HEK293T (cell line): ENCODE results near the gene DNPEP.

Experiments used
- CTCF ChIA-PET: fragments of 350-600 bp; formaldehyde crosslinking; extraction: SDS; loops from one replicate; lab custom pipeline; 2021; ENCODE audit warnings: antibody characterized with exemption, inconsistent platforms; lab: Yijun Ruan, JAX
- POLR2A ChIA-PET: fragments of 350-600 bp; formaldehyde crosslinking; extraction: SDS; loops from one replicate; lab custom pipeline; 2020; ENCODE audit warnings: antibody characterized with exemption, inconsistent platforms; lab: Yijun Ruan, JAX
- DNase-seq: peaks from one replicate; pipeline ENCODE4 v3.0.0; 2012; ENCODE audit warnings: mixed read lengths; ENCODE audit errors: extremely low spot score
- ARNT ChIP-seq: fragments of 450-650 bp; IDR thresholded peaks from 2 replicates; pipeline ENCODE4 v1.6.1; 2017; ENCODE audit warnings: mild to moderate bottlenecking
- BHLHE40 ChIP-seq: fragments of 450-650 bp; IDR thresholded peaks from 2 replicates; pipeline ENCODE4 v1.6.1; 2016; ENCODE audit warnings: mild to moderate bottlenecking, moderate library complexity, borderline replicate concordance
- CTBP1 ChIP-seq: fragments of 450-650 bp; IDR thresholded peaks from 2 replicates; pipeline ENCODE4 v1.6.1; 2016; ENCODE audit warnings: borderline replicate concordance
- ELF4 ChIP-seq: fragments of 450-650 bp; IDR thresholded peaks from 2 replicates; pipeline ENCODE4 v1.6.1; 2017; ENCODE audit warnings: antibody characterized with exemption
- FOXA1 ChIP-seq: fragments of 450-650 bp; IDR thresholded peaks from 2 replicates; pipeline ENCODE4 v1.6.1; 2016; ENCODE audit warnings: mild to moderate bottlenecking
- FOXK2 ChIP-seq: fragments of 450-650 bp; IDR thresholded peaks from 2 replicates; pipeline ENCODE4 v1.6.1; 2016; ENCODE audit warnings: mild to moderate bottlenecking
- FOXM1 ChIP-seq: fragments of 450-650 bp; IDR thresholded peaks from 2 replicates; pipeline ENCODE4 v1.6.1; 2017; ENCODE audit warnings: mild to moderate bottlenecking, borderline replicate concordance
- HDGF ChIP-seq: fragments of 450-650 bp; IDR thresholded peaks from 2 replicates; pipeline ENCODE4 v1.6.1; 2017; ENCODE audit warnings: antibody characterized with exemption, borderline replicate concordance
- L3MBTL2 ChIP-seq: fragments of 450-650 bp; conservative IDR thresholded peaks from 2 replicates; pipeline ENCODE4 v1.6.1; 2016; ENCODE audit warnings: mild to moderate bottlenecking
- LEF1 ChIP-seq: fragments of 450-650 bp; IDR thresholded peaks from 2 replicates; pipeline ENCODE4 v1.6.1; 2017; ENCODE audit warnings: mild to moderate bottlenecking, borderline replicate concordance
- NFRKB ChIP-seq: fragments of 450-650 bp; IDR thresholded peaks from 2 replicates; pipeline ENCODE4 v1.6.1; 2016; ENCODE audit warnings: mild to moderate bottlenecking, moderate library complexity
- SP1 ChIP-seq: fragments of 450-650 bp; IDR thresholded peaks from 2 replicates; pipeline ENCODE4 v1.6.1; 2017
- SUZ12 ChIP-seq: fragments of 450-650 bp; IDR thresholded peaks from 2 replicates; pipeline ENCODE4 v1.6.1; 2016; ENCODE audit warnings: mild to moderate bottlenecking
- TARDBP ChIP-seq: fragments of 450-650 bp; IDR thresholded peaks from 2 replicates; pipeline ENCODE4 v1.6.1; 2016
- ZNF384 ChIP-seq: fragments of 450-650 bp; IDR thresholded peaks from 2 replicates; pipeline ENCODE4 v1.6.1; 2016
- TF ChIP-seq, protein P1 (sequence below): fragments of 450-650 bp; IDR thresholded peaks from 2 replicates; pipeline ENCODE4 v1.6.1; 2016

DNPEP gene

GRCh38 chr2:219387306-219388120 lies at the start of gene DNPEP:
Gene DNPEP (minus strand): TSS chr2:219387912. CDS start chr2:219387794, 118 bp downstream.
- DNase-seq: peak; percentile 98
- ChIA-PET CTCF (interaction anchor here (1.1 to 2.3 kb wide), 4 partner anchors 15 to 287 kb away, joined by 3 to 8 read pairs (median 5); no protein-coding TSS in a partner anchor), POLR2A (interaction anchor here (0.8 to 1.8 kb wide), 9 partner anchors 9 to 212 kb away, joined by 3 to 6 read pairs (median 3); partner anchors contain the start of genes GLB1L and STK16)
- TF ChIP-seq ZNF384 (no peak), L3MBTL2 (peak; percentile 44; the same call in 1 of the 2 replicates), ELF4 (no peak), SP1 (no peak), ARNT (no peak)

- ChIA-PET CTCF (interaction anchor here (0.6 to 2.8 kb wide), 2 partner anchors 93 to 523 kb away, joined by 3 to 7 read pairs; no protein-coding TSS in a partner anchor), POLR2A (interaction anchor here (1.1 kb wide), 1 partner anchor 55 kb away, joined by 3 read pairs; no protein-coding TSS in a partner anchor)
- no peak for TF ChIP-seq ELF4
- TF ChIP-seq ZNF384: no peak
- no peak for TF ChIP-seq ARNT
- TF ChIP-seq, protein P1, sequence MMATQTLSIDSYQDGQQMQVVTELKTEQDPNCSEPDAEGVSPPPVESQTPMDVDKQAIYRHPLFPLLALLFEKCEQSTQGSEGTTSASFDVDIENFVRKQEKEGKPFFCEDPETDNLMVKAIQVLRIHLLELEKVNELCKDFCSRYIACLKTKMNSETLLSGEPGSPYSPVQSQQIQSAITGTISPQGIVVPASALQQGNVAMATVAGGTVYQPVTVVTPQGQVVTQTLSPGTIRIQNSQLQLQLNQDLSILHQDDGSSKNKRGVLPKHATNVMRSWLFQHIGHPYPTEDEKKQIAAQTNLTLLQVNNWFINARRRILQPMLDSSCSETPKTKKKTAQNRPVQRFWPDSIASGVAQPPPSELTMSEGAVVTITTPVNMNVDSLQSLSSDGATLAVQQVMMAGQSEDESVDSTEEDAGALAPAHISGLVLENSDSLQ: no peak
- no peak for TF ChIP-seq FOXM1
- TF ChIP-seq CTBP1: no peak
- TF ChIP-seq FOXA1: no peak
- TF ChIP-seq FOXK2: no peak
- no peak for TF ChIP-seq TARDBP
- no peak for TF ChIP-seq LEF1
- TF ChIP-seq HDGF: no peak
- TF ChIP-seq BHLHE40: no peak
- TF ChIP-seq SP1: no peak
- TF ChIP-seq L3MBTL2: no peak
- TF ChIP-seq SUZ12: no peak
- TF ChIP-seq NFRKB: no peak
- no peak for DNase-seq
These were observed 49.4 kb upstream of the DNPEP start for GRCh38 chr2:219437141-219437540.

GRCh38 chr2:219436491-219436890 lies 48.8 kb upstream of the DNPEP start:
- no peak for DNase-seq
- TF ChIP-seq LEF1 (no peak), BHLHE40 (no peak), SUZ12 (no peak), FOXM1 (no peak), L3MBTL2 (no peak), ELF4 (no peak), CTBP1 (no peak), NFRKB (no peak), TARDBP (no peak), FOXA1 (no peak), FOXK2 (no peak)
- TF ChIP-seq, protein P1: no peak
- POLR2A ChIA-PET: no interaction called here
- CTCF ChIA-PET: interaction anchor here (1.4 to 2.8 kb wide), 3 partner anchors 34 to 93 kb away, joined by 3 to 7 read pairs (median 6); a partner anchor contains a TSS

GRCh38 chr2:219435701-219436100 lies 48.0 kb upstream of the DNPEP start:
- POLR2A ChIA-PET: no interaction called here
- CTCF ChIA-PET: interaction anchor here (0.6 to 1.9 kb wide), 3 partner anchors 16 to 60 kb away, joined by 3 to 6 read pairs (median 3); a partner anchor contains a TSS
- TF ChIP-seq TARDBP (no peak), ELF4 (no peak), FOXA1 (no peak), FOXK2 (no peak), BHLHE40 (no peak), ZNF384 (no peak), CTBP1 (no peak), LEF1 (no peak), L3MBTL2 (no peak), FOXM1 (no peak), ARNT (no peak), SUZ12 (no peak), HDGF (no peak), NFRKB (no peak), SP1 (no peak)
- TF ChIP-seq, protein P1: no peak
- no peak for DNase-seq

GRCh38 chr2:219434718-219435525 lies 47.2 kb upstream of the DNPEP start, which contains the start of gene SPEG:
Gene SPEG (plus strand): TSS chr2:219434843. CDS start chr2:219434978, 135 bp downstream.
- CTCF ChIA-PET: interaction anchor here (0.6 to 1.9 kb wide), 3 partner anchors 15 to 60 kb away, joined by 3 to 6 read pairs (median 3); a partner anchor contains a TSS
- TF ChIP-seq LEF1 (no peak), BHLHE40 (no peak), SUZ12 (no peak), L3MBTL2 (no peak), CTBP1 (no peak)
- TF ChIP-seq, protein P1: no peak
- POLR2A ChIA-PET: no interaction called here
- DNase-seq: no peak
